HG03565 (cell line): ENCODE measurements around the gene RABGGTA.
A peak's percentile ranks its signal among the peaks of the same experiment; 100 is the strongest.

Source experiments
- ATAC-seq: cut with Tn5 transposase; IDR thresholded peaks from one replicate; pipeline ENCODE4 v1.9.1; 2021; ENCODE audit warnings: mild to moderate bottlenecking, moderate library complexity; ENCODE audit not compliant: unreplicated experiment

Gene RABGGTA

GRCh38 chr14:24280797-24281460 is 9.5 kb upstream of the RABGGTA start:
- ATAC-seq, result no peak

- peak; percentile 48 for ATAC-seq
Observed at GRCh38 chr14:24279301-24280186, 8.1 kb upstream of the RABGGTA start.

DNA sequence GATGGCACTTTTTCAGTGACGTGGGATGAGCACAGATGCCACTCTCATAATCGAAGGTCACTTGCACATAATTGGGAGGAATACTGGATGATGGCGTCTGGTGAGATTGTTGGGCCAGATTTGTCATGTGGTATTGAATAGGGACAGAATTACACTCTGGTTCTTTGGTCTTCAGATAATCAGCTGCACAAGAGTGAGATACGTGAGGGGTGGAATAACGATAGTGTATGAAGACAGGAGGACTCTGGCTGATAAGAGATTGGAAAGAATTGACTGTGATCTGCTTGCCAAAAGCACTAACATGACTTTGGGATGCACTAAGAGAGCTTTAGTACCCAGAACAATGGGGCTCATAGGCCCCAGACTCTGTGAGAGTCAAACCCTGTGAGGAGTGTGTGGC is 7.0 kb upstream of the RABGGTA start:
- ATAC-seq, result no peak

GRCh38 chr14:24277606-24278321 is 6.4 kb upstream of the RABGGTA start:
- no peak for ATAC-seq

GRCh38 chr14:24277071-24277470 is 5.7 kb upstream of the RABGGTA start:
- ATAC-seq, result no peak

DNA sequence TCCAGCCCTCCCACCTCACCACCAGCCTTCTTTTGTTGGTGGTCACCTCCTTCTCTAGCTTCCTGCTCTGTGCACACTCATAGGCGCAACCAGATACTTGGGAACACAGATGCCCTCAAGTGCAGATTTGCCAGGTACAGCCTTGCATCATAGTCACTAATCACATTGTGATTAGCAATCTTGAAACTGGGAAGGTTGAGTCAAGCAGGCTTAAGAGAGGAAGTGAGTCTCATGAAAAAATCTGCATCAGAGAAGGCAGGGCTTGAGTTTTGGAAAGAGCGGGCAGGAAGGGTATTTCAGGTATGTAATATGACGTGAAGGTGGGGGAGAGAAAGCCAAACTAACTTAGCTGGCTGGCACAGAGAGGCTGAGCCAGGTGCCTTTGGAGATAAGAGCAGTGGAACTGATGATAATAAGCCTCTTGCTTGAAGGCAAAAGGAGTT is 2.7 kb upstream of the RABGGTA start:
- peak; percentile 44 for ATAC-seq

DNA sequence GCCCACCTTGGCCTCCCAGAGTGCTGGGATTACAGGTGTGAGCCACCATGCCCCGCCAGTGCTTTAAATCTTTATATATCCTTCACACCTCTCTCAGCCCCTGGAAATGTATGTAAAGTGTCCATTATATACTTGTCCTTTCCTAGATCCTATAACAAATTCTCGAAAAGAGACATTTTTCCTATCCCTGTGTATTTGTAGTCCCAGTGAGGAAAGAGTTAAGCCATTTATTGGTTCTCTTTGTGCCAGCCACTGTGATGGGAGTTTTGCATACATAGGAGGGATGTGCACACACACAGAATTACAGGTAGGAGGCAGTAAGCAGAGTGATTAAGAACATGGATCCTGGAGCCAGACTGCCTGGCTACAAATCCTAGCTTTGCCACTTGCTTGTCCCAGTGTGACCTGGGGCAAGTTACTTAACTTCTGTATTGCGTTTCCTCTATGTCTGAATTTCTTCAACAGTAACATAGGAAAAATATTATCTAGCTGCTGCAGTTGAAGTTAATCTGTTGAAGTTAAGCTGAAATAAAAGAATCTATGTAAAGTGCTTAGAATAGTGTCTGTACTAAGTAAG is 2.1 kb upstream of the RABGGTA start:
- ATAC-seq, result no peak

DNA sequence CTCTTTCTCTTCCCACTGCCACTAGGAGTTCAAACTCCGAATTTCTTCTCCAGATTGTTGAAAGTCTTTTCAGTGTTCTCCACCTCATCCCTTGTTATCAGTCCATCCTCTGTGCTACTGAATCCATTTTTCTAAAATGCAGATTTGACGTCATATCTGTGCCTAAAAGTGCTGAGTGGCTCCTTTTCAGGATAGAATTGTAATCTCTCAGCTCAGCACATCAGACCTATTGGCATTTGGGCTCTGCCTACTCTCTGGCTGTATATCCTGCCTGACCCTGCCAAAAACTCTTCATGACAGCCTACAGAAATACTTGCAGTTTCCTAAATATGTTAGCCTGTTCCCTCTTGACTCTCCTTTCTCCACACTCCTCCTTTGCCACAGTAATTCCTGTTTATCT is 1.1 kb upstream of the RABGGTA start:
- ATAC-seq, result no peak

GRCh38 chr14:24271834-24272263 is 452 bp upstream of the RABGGTA start:
- no peak for ATAC-seq

GRCh38 chr14:24270537-24271133 is 762 bp downstream of the RABGGTA start:
- no peak for ATAC-seq

GRCh38 chr14:24269910-24270536 is 1.4 kb downstream of the RABGGTA start:
- ATAC-seq, result no peak

DNA sequence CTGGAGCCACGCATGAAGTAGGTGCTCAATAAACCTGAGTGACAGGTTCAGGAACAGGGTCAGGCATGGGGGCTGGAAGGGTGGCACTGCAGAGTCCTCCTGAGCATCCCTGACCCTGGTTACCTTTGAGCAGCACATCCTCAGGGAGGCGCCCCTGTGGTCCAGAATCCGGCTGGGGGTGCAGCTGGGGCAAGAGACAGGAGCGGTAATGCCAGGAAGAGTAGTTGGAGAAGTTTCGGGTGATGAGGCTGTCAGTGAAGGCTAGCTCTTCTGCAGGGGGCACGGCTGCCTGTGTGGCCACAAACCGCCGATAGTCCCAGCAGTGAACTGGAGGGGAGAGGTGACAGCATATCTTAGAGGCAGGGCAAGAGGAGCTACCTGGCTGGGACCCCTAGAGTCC is 2.0 kb downstream of the RABGGTA start:
- no peak for ATAC-seq

GRCh38 chr14:24268225-24268624 is 3.2 kb downstream of the RABGGTA start:
- ATAC-seq, result no peak

- ATAC-seq, result no peak
Observed at GRCh38 chr14:24267516-24267915, 3.9 kb downstream of the RABGGTA start.

DNA sequence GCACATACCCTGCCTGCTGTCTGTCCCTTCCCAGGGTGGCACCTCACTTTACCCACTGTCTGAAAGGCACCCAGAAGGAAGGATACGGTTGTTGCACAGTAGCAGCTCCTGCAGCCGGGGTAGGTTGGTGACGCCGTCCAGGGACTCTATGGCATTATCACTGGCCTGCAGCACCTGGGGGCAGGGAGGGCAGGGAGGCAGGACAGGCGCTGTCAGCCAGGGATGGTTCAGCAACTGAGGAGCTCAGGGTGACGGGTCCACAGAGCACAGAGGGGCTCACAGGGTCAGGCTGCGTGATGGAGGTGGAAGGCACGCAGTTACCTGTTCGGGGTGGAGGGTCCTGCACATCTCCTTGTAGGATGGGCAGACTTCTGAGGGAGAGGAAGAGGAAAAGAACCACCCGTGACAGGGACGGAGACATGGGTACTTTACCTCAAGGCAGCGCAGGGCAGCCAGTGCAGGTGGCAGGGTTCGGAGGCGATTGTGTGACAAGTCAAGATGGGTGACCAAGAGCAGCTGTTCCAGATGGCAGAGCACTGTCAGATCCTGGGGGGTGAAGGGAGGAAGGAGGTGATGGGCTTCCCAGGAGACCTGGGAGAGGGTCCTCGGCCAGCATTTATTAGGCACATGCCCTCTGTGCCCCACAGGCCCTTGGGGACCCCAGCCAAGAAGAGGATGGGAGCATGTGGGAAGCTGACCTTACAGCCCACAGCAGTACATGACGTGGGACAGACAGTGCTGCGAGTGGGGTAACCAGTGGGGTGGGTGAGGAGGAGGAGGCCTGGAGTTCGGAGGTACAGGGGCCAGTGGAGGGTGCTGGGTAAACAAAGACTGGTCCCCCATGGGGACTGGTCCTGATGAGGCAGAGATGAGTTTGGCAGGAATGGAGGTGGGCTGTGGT is 4.8 kb downstream of the RABGGTA start:
- no peak for ATAC-seq

DNA sequence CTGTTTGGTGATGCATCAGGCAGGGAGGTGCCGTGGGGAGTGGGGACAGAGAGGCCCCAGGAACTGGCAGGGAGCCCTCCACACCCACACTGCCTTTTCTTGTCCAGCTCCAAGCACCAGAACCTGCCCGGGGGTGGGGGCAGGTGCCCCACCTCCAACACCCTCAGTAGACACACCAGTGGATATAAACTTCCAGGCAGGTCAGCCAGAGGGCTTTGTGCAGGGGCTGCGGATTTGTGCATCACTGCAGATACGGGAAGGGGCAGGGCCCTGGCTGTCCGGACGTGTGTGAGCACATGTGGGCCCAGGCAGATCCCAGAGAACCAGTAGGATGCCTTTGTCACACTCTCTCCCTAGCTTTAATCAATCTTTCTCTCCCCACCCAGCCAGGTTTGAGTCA is 7.1 kb downstream of the RABGGTA start:
- no peak for ATAC-seq

GRCh38 chr14:24263848-24264247 is 7.5 kb downstream of the RABGGTA start:
- no peak for ATAC-seq

- no peak for ATAC-seq
Observed at GRCh38 chr14:24262821-24263733, 8.3 kb downstream of the RABGGTA start, which contains the start of gene TGM1. TGM1 (minus strand) TSS chr14:24263177; CDS start chr14:24262352, 825 bp downstream.
